ENCODE data around the gene ASB6.

GRCh38 chr9:129648764-129649115 is 6.8 kb upstream of the ASB6 start:
- TF ChIP-seq CTCF (IDR thresholded peaks at IDR 0.05) (no peak), ZFX (IDR thresholded peaks at IDR 0.05; ENCODE audit: borderline replicate concordance) (no peak)

All from 22Rv1 (cell line).